ENCODE results near the gene MRPL22. TPM values are rescaled to one million over a fixed set of nuclear protein-coding genes. Genes with fewer than 3 reads are reported as not detected.
A peak's percentile ranks its signal among the peaks of the same experiment; 100 is the strongest.

Gene MRPL22
- total RNA-seq, 1 experiment from 2014 or later: 27.2 TPM

DNA sequence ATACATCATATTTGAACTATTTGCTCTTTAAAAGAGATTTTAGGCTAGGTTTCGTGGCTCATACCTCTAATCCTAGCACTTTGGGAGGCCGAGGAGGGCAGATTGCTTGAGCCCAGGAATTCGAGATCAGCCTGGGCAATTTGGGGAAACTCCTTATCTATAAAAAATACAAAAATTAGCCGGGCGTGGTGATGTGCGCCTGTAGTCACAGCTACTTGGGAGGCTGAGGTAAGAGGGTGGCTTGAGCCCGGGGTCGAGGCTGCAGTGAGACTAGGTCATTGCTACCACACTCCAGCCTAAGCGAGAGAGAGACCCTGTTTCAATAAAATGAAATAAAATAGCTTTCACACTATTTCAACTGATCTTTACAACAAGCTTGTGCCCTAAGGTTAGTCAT is 500 bp upstream of the MRPL22 start:
- Histone ChIP-seq H2AFZ (ENCODE audit: low read length) (peak overlapping the region; percentile 95), H4K20me1 (ENCODE audit: low read length) (no peaks in the 10 kb centered on the region), H3K27me3 (ENCODE audit: low read length) (no peaks in the 10 kb centered on the region), H3F3A (ENCODE audit: low read length, unreplicated experiment) (no peaks in the 10 kb centered on the region), H3K4me1 (ENCODE audit: insufficient read depth, low read length) (peaks cover 18% of the 10 kb centered on the region), H3K4me2 (ENCODE audit: low read length) (peak overlapping the region; percentile 88), H3K4me3 (ENCODE audit: low read length) (peak overlapping the region; percentile 87), H3K9me2 (replicated peaks; ENCODE audit: low read length) (no peaks in the 10 kb centered on the region), H3K27ac (ENCODE audit: low read length) (0 out of 2 replicates have a peak overlapping the region, but pooled peaks have one; percentile 21), H3K9ac (ENCODE audit: low read length) (peak overlapping the region; percentile 86), H3K79me2 (ENCODE audit: low read length) (peaks cover 59% of the 10 kb centered on the region), H3K9me3 (ENCODE audit: low read length) (no peaks in the 10 kb centered on the region), H3K36me3 (ENCODE audit: low read depth, low read length) (no peaks in the 10 kb centered on the region; the same call in 1 of the 2 replicates)
- TF ChIP-seq, protein P1, sequence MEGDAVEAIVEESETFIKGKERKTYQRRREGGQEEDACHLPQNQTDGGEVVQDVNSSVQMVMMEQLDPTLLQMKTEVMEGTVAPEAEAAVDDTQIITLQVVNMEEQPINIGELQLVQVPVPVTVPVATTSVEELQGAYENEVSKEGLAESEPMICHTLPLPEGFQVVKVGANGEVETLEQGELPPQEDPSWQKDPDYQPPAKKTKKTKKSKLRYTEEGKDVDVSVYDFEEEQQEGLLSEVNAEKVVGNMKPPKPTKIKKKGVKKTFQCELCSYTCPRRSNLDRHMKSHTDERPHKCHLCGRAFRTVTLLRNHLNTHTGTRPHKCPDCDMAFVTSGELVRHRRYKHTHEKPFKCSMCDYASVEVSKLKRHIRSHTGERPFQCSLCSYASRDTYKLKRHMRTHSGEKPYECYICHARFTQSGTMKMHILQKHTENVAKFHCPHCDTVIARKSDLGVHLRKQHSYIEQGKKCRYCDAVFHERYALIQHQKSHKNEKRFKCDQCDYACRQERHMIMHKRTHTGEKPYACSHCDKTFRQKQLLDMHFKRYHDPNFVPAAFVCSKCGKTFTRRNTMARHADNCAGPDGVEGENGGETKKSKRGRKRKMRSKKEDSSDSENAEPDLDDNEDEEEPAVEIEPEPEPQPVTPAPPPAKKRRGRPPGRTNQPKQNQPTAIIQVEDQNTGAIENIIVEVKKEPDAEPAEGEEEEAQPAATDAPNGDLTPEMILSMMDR (conservative IDR thresholded peaks at IDR 0.05; ENCODE audit: low read depth, low read length): no peak
- TF ChIP-seq EZH2phosphoT487 (IDR thresholded peaks at IDR 0.05; ENCODE audit: borderline replicate concordance, low read length) (no peak), EZH2 (IDR thresholded peaks at IDR 0.05; ENCODE audit: low read length, unreplicated experiment) (no peak)
- DNase-seq (no peak), ATAC-seq (no peak)
- ChIA-PET CTCF (no interaction called here), POLR2A (ENCODE audit: unreplicated experiment) (no interaction called here)
- no TSS peak for BruUV-seq (replicated peaks)
- intact Hi-C loops (cut with micrococcal nuclease): loop anchor here (5.0 to 10.0 kb wide), 3 partner anchors 83 to 296 kb away; partner anchors contain the start of genes CNOT8 and LARP1

DNA sequence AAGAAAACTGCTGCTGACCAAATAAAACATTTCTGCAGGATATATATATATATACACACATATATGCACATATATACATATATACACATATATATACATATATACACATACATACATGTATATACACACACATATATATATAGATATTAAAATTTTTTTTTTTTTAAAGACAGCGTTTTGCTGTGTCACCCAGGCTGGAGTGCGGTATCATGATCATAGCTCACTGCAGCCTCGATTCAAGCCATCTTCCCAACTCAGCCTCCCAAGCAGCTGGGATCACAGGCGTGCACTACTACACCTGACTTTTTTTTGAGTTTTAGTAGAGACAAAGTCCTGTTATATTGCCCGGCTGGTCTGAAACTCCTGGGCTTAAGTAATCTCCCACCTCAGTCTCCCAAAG is 2.7 kb downstream of the MRPL22 start:
- no peak overlapping the region for H3K9ac ChIP-seq (ENCODE audit: low read length)
- H3K79me2 ChIP-seq (ENCODE audit: low read length): peaks cover 61% of the 10 kb centered on the region
- no TSS peak for BruUV-seq (replicated peaks)
- intact Hi-C loops (cut with micrococcal nuclease): loop anchor here (5.0 to 10.0 kb wide), 3 partner anchors 86 to 299 kb away; partner anchors contain the start of genes CNOT8 and LARP1
- H3K36me3 ChIP-seq (ENCODE audit: low read depth, low read length): no peaks in the 10 kb centered on the region; the same call in 1 of the 2 replicates
- DNase-seq: no peak
- H3F3A ChIP-seq (ENCODE audit: low read length, unreplicated experiment): no peaks in the 10 kb centered on the region
- no peaks in the 10 kb centered on the region for H3K27me3 ChIP-seq (ENCODE audit: low read length)
- H3K4me1 ChIP-seq (ENCODE audit: insufficient read depth, low read length): peaks cover 9% of the 10 kb centered on the region
- H3K9me3 ChIP-seq (ENCODE audit: low read length): no peaks in the 10 kb centered on the region
- H3K4me2 ChIP-seq (ENCODE audit: low read length): no peak overlapping the region
- H2AFZ ChIP-seq (ENCODE audit: low read length): no peak overlapping the region
- CTCF ChIA-PET: no interaction called here
- TF ChIP-seq, protein P1 (conservative IDR thresholded peaks at IDR 0.05; ENCODE audit: low read depth, low read length): no peak
- no peak for TF ChIP-seq EZH2phosphoT487 (IDR thresholded peaks at IDR 0.05; ENCODE audit: borderline replicate concordance, low read length)
- no peak for TF ChIP-seq EZH2 (IDR thresholded peaks at IDR 0.05; ENCODE audit: low read length, unreplicated experiment)
- ATAC-seq: no peak
- no peaks in the 10 kb centered on the region for H3K9me2 ChIP-seq (replicated peaks; ENCODE audit: low read length)
- no peak overlapping the region for H3K4me3 ChIP-seq (ENCODE audit: low read length)
- H3K27ac ChIP-seq (ENCODE audit: low read length): no peak overlapping the region
- H4K20me1 ChIP-seq (ENCODE audit: low read length): no peaks in the 10 kb centered on the region
- POLR2A ChIA-PET (ENCODE audit: unreplicated experiment): no interaction called here

DNA sequence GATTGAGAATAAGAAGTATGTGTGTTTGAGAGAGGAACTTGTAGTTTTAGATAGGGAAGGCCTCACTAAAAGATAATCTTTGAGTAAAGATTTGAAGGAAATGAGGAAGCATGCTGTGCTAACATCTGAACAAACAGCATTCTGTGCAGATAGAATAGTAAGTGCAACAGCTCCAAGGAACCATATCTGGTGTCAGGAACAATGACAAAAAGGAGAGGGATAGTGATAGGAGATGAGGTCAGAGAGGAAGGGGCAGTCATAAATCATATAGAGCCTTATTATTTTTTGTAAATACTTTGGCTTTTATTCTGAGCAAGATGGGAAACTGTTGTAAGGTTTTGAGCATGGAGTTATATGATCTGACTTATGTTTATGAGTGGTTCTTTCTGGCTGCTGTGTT is 3.8 kb downstream of the MRPL22 start:
- Histone ChIP-seq H3K79me2 (ENCODE audit: low read length) (peaks cover 73% of the 10 kb centered on the region), H3K27me3 (ENCODE audit: low read length) (no peaks in the 10 kb centered on the region), H3K9me2 (replicated peaks; ENCODE audit: low read length) (no peaks in the 10 kb centered on the region), H3K4me2 (ENCODE audit: low read length) (no peak overlapping the region), H4K20me1 (ENCODE audit: low read length) (no peaks in the 10 kb centered on the region), H3K27ac (ENCODE audit: low read length) (no peak overlapping the region), H3K9me3 (ENCODE audit: low read length) (no peaks in the 10 kb centered on the region), H3F3A (ENCODE audit: low read length, unreplicated experiment) (no peaks in the 10 kb centered on the region), H3K4me3 (ENCODE audit: low read length) (no peak overlapping the region), H3K4me1 (ENCODE audit: insufficient read depth, low read length) (peaks cover 9% of the 10 kb centered on the region), H2AFZ (ENCODE audit: low read length) (no peak overlapping the region), H3K9ac (ENCODE audit: low read length) (no peak overlapping the region), H3K36me3 (ENCODE audit: low read depth, low read length) (no peaks in the 10 kb centered on the region; the same call in 1 of the 2 replicates)
- ATAC-seq (no peak), DNase-seq (no peak)
- intact Hi-C loops (cut with micrococcal nuclease): loop anchor here (1.0 to 10.0 kb wide), 6 partner anchors 22 to 300 kb away; partner anchors contain the start of genes CNOT8 and LARP1
- TF ChIP-seq, protein P1 (conservative IDR thresholded peaks at IDR 0.05; ENCODE audit: low read depth, low read length): no peak
- TF ChIP-seq EZH2 (IDR thresholded peaks at IDR 0.05; ENCODE audit: low read length, unreplicated experiment) (no peak), EZH2phosphoT487 (IDR thresholded peaks at IDR 0.05; ENCODE audit: borderline replicate concordance, low read length) (no peak)
- ChIA-PET CTCF (no interaction called here), POLR2A (ENCODE audit: unreplicated experiment) (no interaction called here)
- no TSS peak for BruUV-seq (replicated peaks)

Data from PC-3 (cell line).